Activated CD8-positive, alpha-beta memory T cell treated with anti-CD3 and anti-CD28 coated beads for 1 hour (primary cell): ENCODE measurements around the gene DIP2C.

Source experiments
- DNase-seq, 2 donors: peaks; one replicate each; pipeline ENCODE4 v3.0.0-alpha.2; 2020; ENCODE audit warnings: low read depth in 1 of 2; ENCODE audit errors: extremely low read depth in 1 of 2

Gene DIP2C

DNA sequence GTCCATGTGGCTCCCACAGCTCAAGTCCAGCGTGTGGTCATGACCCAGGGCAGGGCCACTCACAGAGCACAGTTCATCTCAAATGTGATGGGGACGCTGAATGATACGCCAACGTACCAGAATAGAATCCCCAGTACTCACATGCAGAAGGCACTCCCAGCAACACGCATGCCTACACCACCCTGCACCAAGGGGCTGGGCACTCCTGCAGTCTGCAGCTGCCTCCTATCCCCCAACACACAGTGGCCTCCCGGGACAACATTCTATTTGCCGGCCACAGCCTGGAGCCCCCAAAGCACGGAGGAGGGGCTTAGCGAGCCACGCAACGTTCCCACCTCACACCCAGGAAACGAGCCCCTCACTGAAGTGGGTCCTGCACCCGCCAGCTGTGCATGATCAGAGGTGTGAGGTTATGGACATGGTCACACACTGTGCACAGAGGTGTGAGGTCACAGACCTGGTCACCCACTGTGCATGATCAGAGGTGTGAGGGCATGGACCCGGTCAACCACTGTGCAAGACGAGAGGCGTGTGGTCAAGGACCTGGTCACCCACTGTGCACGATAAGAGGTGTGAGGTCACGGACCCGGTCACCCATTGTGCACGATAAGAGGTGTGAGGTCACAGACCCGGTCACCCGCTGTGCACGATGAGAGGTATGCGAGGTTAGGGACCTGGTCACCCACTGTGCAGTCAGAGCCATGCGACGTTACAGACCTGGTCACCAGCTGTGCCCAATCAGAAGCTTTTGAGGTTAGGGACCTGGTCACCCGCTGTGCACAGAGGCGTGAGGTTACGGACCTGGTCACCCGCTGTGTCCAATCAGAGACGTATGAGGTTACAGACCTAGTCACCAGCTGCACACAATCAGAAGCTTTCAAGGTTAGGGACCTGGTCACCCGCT is 182.8 kb downstream of the DIP2C start:
- no peak for DNase-seq

DNA sequence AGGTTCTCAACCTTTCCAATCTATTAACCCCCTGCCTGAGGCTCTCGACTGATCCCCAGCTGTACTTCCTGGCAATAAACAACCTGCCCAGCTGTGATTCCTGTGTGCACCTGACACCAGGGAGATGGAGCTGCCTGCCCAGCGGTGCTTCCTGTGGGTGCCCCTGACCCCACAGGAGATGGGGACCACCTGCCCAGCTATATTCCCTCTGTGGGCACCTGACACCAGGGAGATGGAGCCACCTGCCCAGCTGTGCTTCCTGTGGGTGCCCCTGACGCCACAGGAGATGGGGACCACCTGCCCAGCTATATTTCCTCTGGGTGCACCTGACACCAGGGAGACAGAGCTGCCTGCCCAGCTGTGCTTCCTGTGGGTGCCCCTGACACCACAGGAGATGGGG is 184.0 kb downstream of the DIP2C start:
- DNase-seq = no peak

DNA sequence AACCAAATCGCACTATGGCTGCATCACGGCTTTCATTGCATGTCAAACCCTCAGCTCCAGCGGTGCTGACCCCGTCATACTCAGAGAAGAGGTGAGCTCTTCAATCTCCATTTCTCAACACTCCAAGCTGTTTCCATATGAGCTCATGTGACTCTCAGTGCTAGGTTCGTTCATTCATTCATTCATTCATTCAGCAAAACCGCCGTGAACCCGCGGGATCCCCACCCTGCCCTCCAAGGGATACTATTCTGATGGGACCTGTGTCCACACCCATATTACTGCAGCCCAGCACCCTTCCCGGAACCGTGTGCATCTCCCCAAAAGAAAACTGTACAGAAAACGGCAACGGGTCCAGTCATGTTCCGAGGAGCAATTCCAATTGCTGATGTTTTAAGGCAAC is 184.7 kb downstream of the DIP2C start:
- no peak for DNase-seq

DNA sequence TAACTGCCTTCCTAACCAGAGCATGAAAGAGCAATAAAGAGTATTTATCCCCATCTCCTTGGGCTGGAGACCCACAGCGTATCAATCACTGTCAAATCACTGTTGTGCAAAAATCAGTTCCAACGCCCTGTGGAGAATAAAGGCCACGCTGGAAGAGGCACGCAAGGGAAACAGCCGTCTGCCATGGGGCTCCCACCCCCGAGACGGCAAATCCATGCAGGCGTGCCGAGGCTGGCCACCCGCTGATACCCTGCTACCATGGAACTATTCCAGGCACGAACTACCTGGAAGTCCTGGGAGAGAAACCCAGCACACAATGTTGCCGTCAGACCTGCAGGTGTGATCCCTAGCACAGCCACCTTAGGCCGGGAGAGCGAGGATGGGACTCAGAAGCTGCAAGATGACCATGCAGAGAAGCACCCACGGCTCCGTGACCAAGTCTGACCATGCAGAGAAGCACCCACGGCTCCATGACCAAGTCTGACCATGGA is 185.3 kb downstream of the DIP2C start:
- no peak for DNase-seq

DNA sequence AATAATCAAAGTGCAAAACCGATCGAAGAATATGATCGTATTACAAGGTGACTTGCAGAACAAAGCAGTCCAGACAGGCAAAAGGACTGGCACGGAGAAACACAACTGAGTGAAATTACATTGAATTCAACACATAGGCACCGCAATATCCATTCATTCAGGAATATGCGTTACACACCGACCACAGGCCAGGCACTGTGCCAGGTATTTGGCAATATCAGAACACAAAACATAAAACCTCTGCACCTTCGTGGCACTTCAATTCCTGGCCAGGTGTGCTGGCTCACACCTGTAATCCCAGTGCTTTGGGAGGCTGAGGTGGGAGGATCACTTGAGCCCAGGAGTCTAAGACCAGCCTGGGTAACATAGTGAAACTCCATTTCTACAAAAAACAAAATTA is 187.9 kb downstream of the DIP2C start:
- DNase-seq = no peak

DNA sequence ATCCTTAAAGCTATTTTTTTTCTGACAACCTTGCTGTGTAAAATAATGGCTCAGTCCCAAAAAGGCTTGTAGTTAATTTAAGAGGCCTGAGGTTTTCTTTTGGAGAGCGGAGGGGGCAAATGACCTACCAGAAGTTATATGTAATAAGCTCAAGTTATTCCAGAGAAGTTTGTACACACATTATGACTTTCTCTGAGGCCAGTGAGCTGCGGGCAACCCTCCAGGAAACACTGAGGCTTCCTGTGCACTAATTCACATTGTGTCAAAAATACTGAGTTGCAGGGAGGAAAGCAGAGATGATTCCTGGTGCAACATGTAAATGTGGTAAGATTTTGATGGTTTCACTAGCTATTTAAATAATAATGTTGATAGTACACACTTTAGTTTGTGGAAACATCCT is 188.6 kb downstream of the DIP2C start:
- no peak for DNase-seq

DNA sequence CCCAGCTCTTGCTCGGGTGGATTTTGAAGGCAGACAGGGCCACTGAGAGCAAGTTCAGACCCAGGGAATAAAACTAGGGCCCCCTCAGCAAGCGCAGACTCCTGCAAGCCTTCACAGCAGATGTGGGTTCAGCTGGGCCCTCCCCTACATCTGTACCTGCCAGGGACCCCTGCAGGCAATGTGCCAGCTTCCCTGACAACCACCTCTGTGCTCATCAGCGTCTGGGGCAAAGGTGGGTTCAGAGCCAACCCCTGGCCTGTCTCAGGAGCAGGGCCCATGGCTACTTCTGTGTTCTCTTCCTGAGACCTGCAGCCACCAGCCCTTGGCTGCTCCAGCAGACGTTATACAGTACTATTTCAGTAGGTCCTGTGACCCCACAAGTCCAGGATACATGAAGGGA is 189.5 kb downstream of the DIP2C start:
- DNase-seq = no peak

DNA sequence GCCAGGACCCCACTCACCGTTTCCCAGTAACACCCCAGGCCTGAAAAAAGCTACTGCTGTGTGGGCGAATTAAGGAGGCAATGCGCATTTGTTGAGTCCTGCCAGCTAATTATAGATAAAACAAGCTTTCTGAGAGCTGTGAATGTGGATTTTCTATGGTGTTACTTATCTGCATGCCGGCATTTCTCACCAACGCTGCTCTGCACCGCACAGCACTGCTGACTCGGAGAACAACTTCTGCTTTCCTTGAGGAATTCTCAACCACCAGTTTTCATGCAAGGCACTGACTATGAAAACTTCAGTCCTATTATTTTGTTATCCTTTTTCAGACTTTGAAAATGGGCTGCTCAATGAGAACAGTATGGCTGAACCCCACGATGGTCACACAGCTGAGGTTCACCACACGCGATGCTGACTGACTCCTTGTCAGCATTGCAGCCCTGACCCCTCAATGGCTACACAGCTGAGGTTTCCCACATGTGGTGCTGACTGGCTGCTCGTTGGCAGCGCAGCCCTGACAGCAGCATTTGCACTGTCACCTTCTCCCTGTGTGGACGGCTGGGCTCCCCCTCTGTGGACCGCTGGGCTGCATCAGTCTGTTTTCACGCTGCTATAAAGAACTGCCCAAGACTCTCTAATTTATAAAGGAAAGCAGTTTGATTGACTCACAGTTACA is 190.6 kb downstream of the DIP2C start:
- DNase-seq = no peak

DNA sequence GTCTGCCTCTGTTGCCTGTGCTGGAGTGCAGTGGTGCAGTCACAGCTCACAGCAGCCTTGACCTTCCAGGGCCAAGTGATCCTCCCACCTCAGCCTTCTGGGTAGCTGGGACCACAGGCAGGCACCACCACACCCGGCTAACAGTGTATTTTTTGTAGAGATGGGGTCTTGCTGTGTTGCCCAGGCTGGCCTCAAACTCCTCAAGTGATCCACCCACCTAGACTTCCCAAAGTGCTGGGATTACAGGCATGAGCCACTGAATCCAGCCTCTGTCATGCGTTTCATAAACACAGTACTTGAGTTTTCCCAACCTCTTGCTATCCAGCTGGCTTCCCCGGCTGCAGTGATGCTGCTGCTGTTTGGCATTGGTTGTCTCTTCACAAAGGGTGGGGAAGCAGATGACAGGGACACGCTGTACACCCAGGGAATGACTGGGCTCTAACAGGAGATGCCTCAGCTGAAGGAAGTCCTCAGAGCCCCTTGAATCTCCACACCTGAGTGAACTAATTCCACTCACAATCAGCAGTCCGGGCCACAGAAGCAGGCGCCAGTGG is 191.5 kb downstream of the DIP2C start:
- DNase-seq = no peak

DNA sequence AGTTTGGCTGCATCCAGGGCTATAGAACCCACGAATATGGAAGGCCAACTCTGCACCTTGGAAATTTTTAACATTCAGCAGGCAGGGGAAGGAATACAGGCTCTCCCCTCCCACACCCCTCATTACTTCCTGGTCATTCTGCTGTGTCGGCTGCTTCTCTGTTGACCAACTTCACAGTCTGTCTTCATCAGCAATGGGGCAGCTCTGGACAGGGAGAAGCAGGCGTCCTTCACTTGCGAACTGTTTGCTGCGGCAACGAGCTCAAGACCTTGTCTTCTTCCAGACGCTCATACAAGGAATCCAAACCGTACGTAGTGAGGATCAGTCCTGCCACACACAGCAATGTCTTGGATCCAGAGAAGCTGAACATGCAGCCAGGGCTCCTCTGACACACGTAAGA is 192.2 kb downstream of the DIP2C start:
- DNase-seq = no peak

DNA sequence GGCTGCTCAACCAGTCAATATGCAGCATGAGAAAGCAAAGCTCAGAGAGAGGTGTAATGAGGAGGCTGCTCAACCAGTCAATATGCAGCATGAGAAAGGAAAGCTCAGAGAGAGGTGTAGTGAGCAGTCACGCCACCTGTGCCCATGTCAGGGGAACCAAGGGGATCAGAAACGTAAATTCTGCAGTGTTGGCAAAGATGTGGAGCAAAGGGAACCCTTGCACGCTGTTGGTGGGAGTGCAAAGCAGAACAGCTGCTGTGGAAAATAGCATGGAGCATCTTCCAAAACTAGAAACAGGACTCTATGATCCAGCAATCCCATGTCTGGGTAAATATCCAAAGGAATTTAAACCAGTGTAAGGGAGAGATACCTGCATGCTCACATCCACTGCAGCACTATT is 194.9 kb downstream of the DIP2C start:
- no peak for DNase-seq

DNA sequence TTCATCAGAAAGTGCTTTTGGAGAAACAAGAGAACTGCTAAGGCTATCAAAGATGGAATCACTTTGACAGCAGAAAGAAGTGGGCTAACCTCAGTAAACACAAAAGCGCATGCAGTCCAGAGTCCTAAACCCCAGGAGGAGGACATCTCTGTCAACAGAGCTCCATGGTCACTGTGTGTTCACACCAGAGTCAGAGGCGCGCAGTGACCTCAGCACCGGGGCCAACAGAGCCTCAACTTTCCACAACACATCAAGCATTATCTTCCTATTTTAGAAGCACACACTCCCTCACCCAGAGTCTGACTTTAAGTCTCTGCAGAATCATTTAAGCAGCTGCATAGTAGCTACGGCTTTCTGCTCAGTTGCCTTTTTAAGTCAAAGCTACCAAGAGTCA is 195.3 kb downstream of the DIP2C start:
- no peak for DNase-seq

DNA sequence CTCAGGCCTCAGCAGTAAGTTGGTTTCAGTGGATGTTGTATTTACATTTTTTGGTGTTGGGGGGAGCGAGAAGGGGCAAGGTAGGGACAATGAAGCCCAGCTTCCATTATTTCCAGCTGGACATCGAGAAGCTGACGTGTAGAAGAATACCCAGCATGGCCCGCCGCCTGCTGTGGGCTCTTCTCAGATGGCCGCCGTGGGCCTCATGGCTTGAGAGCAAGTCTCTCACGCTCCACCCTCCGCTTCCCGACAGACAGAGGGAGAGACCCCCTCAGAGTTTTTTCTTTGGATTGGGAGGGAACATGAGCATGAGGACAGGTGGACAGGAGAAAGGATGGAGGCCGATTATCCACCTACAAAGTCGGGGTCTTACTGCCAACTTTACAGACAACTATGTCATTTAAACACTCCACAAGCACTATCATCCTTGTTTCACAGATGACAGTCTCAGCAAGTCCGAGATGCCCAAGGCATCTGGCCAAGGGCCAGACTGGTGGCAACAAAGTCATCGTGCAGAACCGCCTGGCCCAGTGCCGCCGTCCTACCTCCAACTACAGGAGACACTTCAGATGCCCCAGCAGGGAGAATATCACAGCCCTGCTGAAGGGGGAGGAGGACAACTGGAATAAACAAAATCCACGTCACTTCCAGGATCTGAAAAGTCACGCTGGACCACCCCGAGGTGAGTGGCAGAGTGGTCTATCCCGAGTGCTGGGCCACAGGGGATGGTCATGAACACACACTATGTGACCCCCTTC is 195.9 kb downstream of the DIP2C start:
- DNase-seq = no peak

DNA sequence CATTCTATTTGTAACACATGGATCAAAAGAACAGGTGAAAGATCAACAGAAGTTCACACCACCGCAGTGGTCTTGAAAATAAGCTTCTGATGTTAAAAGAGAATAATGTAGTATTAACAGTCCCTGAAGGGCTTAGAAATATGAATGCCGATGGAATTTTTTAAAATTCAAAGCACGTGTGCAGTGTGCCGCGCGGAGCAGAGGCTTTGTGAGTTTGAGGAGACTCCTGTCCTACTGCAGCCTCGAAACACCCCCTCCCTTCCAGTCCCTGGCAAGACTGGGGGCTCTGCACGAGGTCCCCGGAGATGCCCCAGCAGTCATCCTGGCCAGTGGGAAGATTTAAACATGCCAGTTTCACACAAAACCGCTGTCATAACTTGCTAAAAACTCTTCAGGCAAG is 196.6 kb downstream of the DIP2C start:
- no peak for DNase-seq

DNA sequence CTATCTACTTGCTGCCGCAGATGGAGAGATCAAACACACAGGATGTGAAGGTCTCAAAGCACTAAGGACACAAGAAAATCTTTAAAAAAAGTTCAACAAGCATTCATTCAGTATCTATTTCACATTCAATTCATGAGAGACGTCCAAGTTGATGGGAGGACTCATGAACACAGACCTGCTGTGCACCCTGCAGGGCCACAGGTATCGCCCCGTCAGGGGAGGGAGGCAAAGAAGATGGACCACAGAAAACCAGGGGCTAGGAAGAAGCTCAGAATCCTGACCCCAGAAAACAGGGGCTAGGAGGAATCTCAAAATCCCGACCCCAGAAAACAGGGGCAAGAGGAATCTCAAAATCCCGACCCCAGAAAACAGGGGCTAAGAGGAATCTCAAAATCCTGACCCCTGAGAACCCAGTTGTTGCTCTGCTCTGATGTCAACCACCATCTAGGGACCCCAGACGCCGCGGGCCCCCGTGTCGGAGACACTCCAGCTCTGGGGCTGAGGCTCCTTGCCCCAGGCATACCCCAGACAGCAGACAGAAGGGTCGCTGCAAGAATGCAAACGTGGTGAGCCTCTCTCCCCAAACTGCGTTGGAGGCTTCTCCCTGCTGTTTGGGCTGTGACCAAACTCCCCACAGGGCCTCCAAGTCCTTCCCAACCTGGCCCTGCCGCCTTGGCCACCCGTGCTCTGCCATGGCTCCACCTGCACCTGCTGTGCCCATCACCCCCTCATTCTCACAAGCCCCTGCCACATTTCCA is 197.6 kb downstream of the DIP2C start:
- no peak for DNase-seq

DNA sequence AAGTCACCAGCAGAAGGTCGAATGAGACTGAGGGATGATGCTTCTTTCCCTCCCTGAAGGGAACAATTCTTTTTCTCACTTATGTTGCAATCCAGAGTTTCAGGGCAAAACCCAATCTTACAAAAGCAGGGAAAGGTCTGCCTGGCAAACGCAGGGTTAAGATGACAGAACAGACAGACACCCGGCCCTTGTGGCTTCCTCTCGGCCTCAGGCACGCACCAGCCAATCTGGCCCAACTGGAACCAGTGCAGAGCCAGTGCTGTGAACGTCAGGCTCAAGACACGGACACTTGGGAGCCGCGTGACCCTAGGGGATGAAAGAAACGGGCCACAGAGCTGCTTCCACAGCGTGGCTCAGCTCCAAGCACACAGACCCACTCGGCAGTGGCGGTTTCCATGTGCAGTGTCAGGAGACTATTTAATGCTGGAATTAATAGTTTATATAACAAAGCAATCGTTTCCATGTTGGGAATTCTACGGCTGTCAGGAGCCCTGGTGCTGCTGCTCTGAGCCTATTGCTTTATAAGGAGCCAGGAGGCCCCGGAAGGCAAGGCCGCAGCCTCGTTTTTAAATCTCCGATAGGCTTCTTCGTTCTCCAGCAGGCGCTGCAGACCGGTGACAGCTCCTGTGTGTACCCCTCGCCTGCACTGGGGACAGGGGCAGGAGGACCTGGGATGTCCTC is 198.4 kb downstream of the DIP2C start:
- no peak for DNase-seq

DNA sequence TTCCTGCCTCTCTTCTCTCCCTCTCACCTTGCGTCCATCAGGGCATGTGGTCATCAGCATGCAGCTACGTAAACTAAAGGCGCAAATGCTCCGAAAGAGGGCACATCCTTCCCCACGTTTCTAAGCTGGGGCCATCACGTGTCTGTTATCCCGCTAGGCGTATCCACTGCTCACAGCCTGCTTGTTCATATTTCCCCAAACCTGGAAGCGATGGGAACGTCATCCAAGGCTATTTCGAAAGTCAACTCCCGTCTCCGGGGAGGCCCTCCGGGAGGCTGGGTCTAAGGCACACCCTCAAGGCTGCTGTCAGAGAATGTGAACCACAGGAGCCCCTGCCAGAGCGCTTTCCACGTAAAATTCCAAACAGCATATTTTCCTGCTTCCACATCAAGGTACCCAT is 199.2 kb downstream of the DIP2C start:
- no peak for DNase-seq

DNA sequence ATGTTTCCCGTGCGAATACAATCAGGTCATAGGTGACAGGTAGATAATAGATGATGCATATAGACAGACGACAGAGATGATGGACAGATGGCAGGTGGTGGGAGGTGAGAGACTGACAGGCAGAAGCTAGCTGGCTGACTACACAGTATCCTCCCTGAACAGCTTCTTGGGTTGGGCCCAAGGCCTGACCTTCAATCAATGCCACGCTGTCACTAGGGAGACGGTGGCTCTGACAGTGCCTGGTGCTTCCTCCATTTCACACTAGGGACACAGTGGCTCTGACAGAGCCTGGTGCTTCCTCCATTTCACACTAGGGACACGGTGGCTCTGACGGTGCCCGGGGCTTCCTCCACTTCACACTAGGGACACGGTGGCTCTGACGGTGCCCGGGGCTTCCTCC is 200.1 kb downstream of the DIP2C start:
- DNase-seq = no peak

DNA sequence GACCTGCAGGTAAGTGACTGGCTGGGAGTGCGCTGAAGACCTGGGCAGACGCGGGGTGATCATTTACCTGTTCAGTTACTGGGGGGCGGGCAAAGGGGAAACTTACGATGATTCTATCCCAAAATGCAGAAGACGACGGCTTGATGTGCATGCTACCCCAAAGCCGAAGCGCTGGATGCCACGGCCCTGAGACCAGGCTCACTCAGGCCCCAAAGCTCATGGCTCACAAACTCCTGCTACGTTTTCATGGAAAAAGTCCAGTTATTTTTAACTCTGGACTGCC is 200.6 kb downstream of the DIP2C start:
- DNase-seq = no peak
